Ovary (tissue), 3 donors: ENCODE measurements around the gene DTNA.

Source experiments
- CTCF ChIP-seq, 3 donors: fragments of 450-650 bp in 2 of 3; fragments of 200-600 bp in 1 of 3; IDR thresholded peaks; one replicate each; pipeline versions ENCODE4 v1.5.1 to v1.8.0; 2016 to 2022; ENCODE audit warnings: antibody characterized with exemption in 3 of 3, mild to moderate bottlenecking in 1 of 3
- POLR2A ChIP-seq: fragments of 450-650 bp; IDR thresholded peaks from one replicate; pipeline ENCODE4 v1.6.1; 2017; ENCODE audit warnings: antibody characterized with exemption, mild to moderate bottlenecking, moderate library complexity
- donor health status: DM: no; HTN: no; CAD: no.

- no peak for TF ChIP-seq POLR2A
- TF ChIP-seq CTCF (IDR thresholded peaks at IDR 0.05), result no peak
These were observed 174.3 kb downstream of the DTNA start for GRCh38 chr18:34884436-34884835.
